HEK293 (cell line): ENCODE data around the gene CREBRF.

ENCODE experiments used
- CTCF ChIP-seq: fragments of 450-650 bp; formaldehyde crosslinking; IDR thresholded peaks from 2 replicates; pipeline ENCODE4 v1.5.1; 2016; ENCODE audit warnings: missing biosample characterization, missing genetic modification characterization
- TRIM28 ChIP-seq: IDR thresholded peaks from 2 replicates; pipeline ENCODE4 v1.6.1; 2011; ENCODE audit warnings: low read length, control low read depth, borderline replicate concordance
- TSHZ1 ChIP-seq: fragments of 450-650 bp; formaldehyde crosslinking; IDR thresholded peaks from 2 replicates; pipeline ENCODE4 v1.5.1; 2016; ENCODE audit warnings: missing biosample characterization, missing genetic modification characterization, borderline replicate concordance
- ZBTB49 ChIP-seq: fragments of 450-650 bp; formaldehyde crosslinking; IDR thresholded peaks from 2 replicates; pipeline ENCODE4 v1.5.1; 2016; ENCODE audit warnings: missing biosample characterization, missing genetic modification characterization, low read depth
- ZFP41 ChIP-seq: fragments of 450-650 bp; formaldehyde crosslinking; IDR thresholded peaks from 2 replicates; pipeline ENCODE4 v1.5.1; 2016; ENCODE audit warnings: missing biosample characterization, missing genetic modification characterization, borderline replicate concordance
- ZNF132 ChIP-seq: fragments of 450-650 bp; formaldehyde crosslinking; IDR thresholded peaks from 2 replicates; pipeline ENCODE4 v1.5.1; 2017; ENCODE audit warnings: missing biosample characterization, missing genetic modification characterization, borderline replicate concordance
- ZNF140 ChIP-seq: fragments of 450-650 bp; formaldehyde crosslinking; IDR thresholded peaks from 2 replicates; pipeline ENCODE4 v1.5.1; 2016; ENCODE audit warnings: missing biosample characterization, missing genetic modification characterization
- ZNF16 ChIP-seq: fragments of 450-650 bp; formaldehyde crosslinking; IDR thresholded peaks from 2 replicates; pipeline ENCODE4 v1.5.1; 2016; ENCODE audit warnings: low read depth, missing biosample characterization, missing genetic modification characterization
- ZNF24 ChIP-seq: fragments of 450-650 bp; formaldehyde crosslinking; IDR thresholded peaks from 2 replicates; pipeline ENCODE4 v1.5.1; 2016; ENCODE audit warnings: missing biosample characterization, missing genetic modification characterization
- ZNF274 ChIP-seq, 2 experiments: fragments of 200-500 bp in 1 of 2; fragments of 450-650 bp in 1 of 2; sonication (Bioruptor generic) in 1 of 2; formaldehyde crosslinking in 1 of 2; IDR thresholded peaks; 2 replicates each; pipeline versions ENCODE4 v1.5.1 to v1.6.1; 2014 to 2016; ENCODE audit warnings: borderline replicate concordance in 1 of 2, inconsistent platforms in 1 of 2, low read length in 1 of 2, missing biosample characterization in 1 of 2, missing genetic modification characterization in 1 of 2
- ZNF280D ChIP-seq: fragments of 450-650 bp; formaldehyde crosslinking; IDR thresholded peaks from 2 replicates; pipeline ENCODE4 v1.5.1; 2016; ENCODE audit warnings: missing biosample characterization, missing genetic modification characterization
- ZNF416 ChIP-seq: fragments of 450-650 bp; formaldehyde crosslinking; IDR thresholded peaks from 2 replicates; pipeline ENCODE4 v1.5.1; 2016; ENCODE audit warnings: missing biosample characterization, missing genetic modification characterization
- ZNF660 ChIP-seq: fragments of 450-650 bp; IDR thresholded peaks from 2 replicates; pipeline ENCODE4 v1.5.1; 2018; ENCODE audit warnings: missing biosample characterization, mild to moderate bottlenecking, missing genetic modification characterization
- ZNF664 ChIP-seq: fragments of 450-650 bp; formaldehyde crosslinking; IDR thresholded peaks from 2 replicates; pipeline ENCODE4 v1.5.1; 2016; ENCODE audit warnings: missing biosample characterization, missing genetic modification characterization

GRCh38 chr5:173010547-173011464 lies 45.3 kb upstream of the CREBRF start:
- TF ChIP-seq ZFP41 (no peak), ZNF140 (tag by site-specific recombination) (no peak), ZNF274 (IDR thresholded peaks at IDR 0.05; ENCODE audit: low read length) (no peak), ZNF274 (tag by site-specific recombination; IDR thresholded peaks at IDR 0.05; ENCODE audit: borderline replicate concordance) (no peak), CTCF (tag by site-specific recombination) (no peak), ZNF416 (tag by site-specific recombination) (no peak), ZNF132 (tag by site-specific recombination) (no peak), ZNF24 (no peak), ZNF660 (tag by site-specific recombination) (no peak), TSHZ1 (tag by site-specific recombination) (no peak), ZNF280D (tag by site-specific recombination) (no peak), ZNF664 (tag by site-specific recombination) (no peak), ZNF16 (no peak), TRIM28 (no peak), ZBTB49 (tag by site-specific recombination) (no peak)
